Testis (tissue), 5 donors: ENCODE data around the gene AS3MT. TPM values are rescaled to one million over a fixed set of nuclear protein-coding genes. Genes with fewer than 3 reads are reported as not detected.
"Not testable (repeated sequence)": the region's sequence is repeated elsewhere in the genome, so short reads cannot be mapped to it uniquely, and the experiment has no call there.

Experiments
- DNase-seq: peaks from one replicate; pipeline ENCODE4 v3.0.0-alpha.2; 2019
- H3K27ac ChIP-seq, 2 donors: fragments of 200-600 bp; sonication (generic); one replicate each; pipeline ENCODE4 v1.5.1; 2019
- H3K27me3 ChIP-seq: fragments of 200-600 bp; sonication (generic); one replicate; pipeline ENCODE4 v1.5.1; 2019
- H3K36me3 ChIP-seq: fragments of 200-600 bp; sonication (generic); one replicate; pipeline ENCODE4 v1.5.1; 2017; ENCODE audit warnings: low read depth; ENCODE audit errors: missing control alignments
- H3K4me1 ChIP-seq: fragments of 200-600 bp; sonication (generic); one replicate; pipeline ENCODE4 v1.5.1; 2019
- H3K4me3 ChIP-seq, 2 donors: fragments of 200-600 bp; sonication (generic); one replicate each; pipeline ENCODE4 v1.5.1; 2017 to 2019
- H3K9me3 ChIP-seq: fragments of 200-600 bp; sonication (generic); one replicate; pipeline ENCODE4 v1.5.1; 2017
- POLR2A ChIP-seq: fragments of 450-650 bp; IDR thresholded peaks from one replicate; pipeline ENCODE4 v1.6.1; 2017; ENCODE audit warnings: antibody characterized with exemption, mild to moderate bottlenecking, moderate library complexity
- WGBS, 2 donors: methylation state at CpG; one replicate each; pipeline ENCODE4 v1.1.5; 2018; 5-methylcytosine and 5-hydroxymethylcytosine counted together
- intact Hi-C: fragments of 100-400 bp; cut with DNase I; formaldehyde crosslinking; loops from one replicate; pipeline ENCODE4 v1.15.1; 2023; ENCODE audit warnings: low total_unique reads
- long read RNA-seq, 2 donors: transcript quantifications; one replicate each; lab custom pipeline, GENCODE V29; 2026
- polyA plus RNA-seq: library from polyadenylated mRNA; stranded (reverse); fragments of 350-450 nt; fragmentation: Illumina TruSeq; extraction: RNeasy Lipid Tissue Mini Kit (QIAGEN cat#74804); gene quantifications from one replicate; pipeline ENCODE4 v1.2.3, GENCODE V29; 2014; ENCODE audit warnings: low read depth, low replicate concordance; ENCODE audit not compliant: insufficient read depth
- total RNA-seq, 2 donors: library from RNA; depleted of rRNA; stranded (reverse); fragments of >200 nt; gene quantifications; one replicate each; pipeline ENCODE4 v1.2.3, GENCODE V29; 2016
- TF ChIP-seq, protein P1 (sequence below), 3 experiments: fragments of 450-650 bp in 2 of 3; fragments of 200-600 bp in 1 of 3; sonication (generic) in 1 of 3; IDR thresholded peaks; one replicate each; pipeline ENCODE4 v1.5.1; 2016 to 2019; ENCODE audit warnings: antibody characterized with exemption in 3 of 3, mild to moderate bottlenecking in 2 of 3, moderate library complexity in 1 of 3

Gene AS3MT
- 10 to 100 TPM; 18.3 to 19.2 TPM for total RNA-seq
- polyA plus RNA-seq, result 15.0 TPM
- long read RNA-seq, donor 1, transcript AS3MT-201 (11 exons, 2,404 nt), result major isoform, 14 of 39 reads
- long read RNA-seq, donor 1, partial matches to known transcripts, result 25 of 39 reads
- long read RNA-seq, donor 1, other reads (novel, unspliced or antisense), result 0 of 39 reads
- long read RNA-seq, donor 2, transcript AS3MT-201 (11 exons, 2,404 nt), result major isoform, 6 of 16 reads
- long read RNA-seq, donor 2, partial matches to known transcripts, result 10 of 16 reads
- long read RNA-seq, donor 2, other reads (novel, unspliced or antisense), result 0 of 16 reads

GRCh38 chr10:102869258-102870198, at the start of gene AS3MT:
AS3MT (plus strand) TSS chr10:102869470; CDS start chr10:102869593, 123 bp downstream.
- peak within 1 kb of the TSS; percentile 58 to 62 for H3K4me3 ChIP-seq
- H3K27ac ChIP-seq, result peak within 1 kb of the TSS in 1 of 2 donors; percentile 69
- peaks cover 8% of the 10 kb centered on the region for H3K4me1 ChIP-seq
- no peaks in the 10 kb centered on the region for H3K9me3 ChIP-seq
- DNase-seq, result peak; percentile 64
- 3 to 4% methylated on average over 40 to 56 of the region's 63 CpGs for WGBS, 2 donors
- H3K27me3 ChIP-seq, result no peaks in the 10 kb centered on the region
- H3K36me3 ChIP-seq, result no peaks in the 10 kb centered on the region
- TF ChIP-seq, protein P1, sequence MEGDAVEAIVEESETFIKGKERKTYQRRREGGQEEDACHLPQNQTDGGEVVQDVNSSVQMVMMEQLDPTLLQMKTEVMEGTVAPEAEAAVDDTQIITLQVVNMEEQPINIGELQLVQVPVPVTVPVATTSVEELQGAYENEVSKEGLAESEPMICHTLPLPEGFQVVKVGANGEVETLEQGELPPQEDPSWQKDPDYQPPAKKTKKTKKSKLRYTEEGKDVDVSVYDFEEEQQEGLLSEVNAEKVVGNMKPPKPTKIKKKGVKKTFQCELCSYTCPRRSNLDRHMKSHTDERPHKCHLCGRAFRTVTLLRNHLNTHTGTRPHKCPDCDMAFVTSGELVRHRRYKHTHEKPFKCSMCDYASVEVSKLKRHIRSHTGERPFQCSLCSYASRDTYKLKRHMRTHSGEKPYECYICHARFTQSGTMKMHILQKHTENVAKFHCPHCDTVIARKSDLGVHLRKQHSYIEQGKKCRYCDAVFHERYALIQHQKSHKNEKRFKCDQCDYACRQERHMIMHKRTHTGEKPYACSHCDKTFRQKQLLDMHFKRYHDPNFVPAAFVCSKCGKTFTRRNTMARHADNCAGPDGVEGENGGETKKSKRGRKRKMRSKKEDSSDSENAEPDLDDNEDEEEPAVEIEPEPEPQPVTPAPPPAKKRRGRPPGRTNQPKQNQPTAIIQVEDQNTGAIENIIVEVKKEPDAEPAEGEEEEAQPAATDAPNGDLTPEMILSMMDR (IDR thresholded peaks at IDR 0.05), result no peak
- no peak for TF ChIP-seq POLR2A
- intact Hi-C loops, result no loop called here

DNA sequence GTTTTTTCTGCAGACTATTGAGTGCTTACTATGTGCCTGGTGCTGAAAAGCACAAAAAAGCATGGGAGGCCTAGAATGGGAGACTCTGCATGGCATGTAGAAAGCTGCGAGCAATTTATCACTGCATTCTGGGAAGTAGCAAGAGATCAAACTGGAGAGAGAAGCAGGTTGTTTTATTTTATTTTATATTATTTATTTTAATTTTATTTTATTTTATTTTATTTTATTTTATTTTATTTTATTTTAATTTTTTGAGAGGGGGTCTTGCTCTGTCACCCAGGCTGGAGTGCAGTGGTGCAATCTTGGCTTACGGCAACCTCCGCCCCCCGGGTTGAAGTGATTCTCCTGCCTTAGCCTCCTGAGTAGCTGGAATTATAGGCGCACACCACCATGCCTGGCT, 49.3 kb upstream of the AS3MT start:
- intact Hi-C loops, result loop anchor here (10.0 kb wide), 1 partner anchor 95 kb away; no protein-coding TSS in a partner anchor
- not testable (repeated sequence) for H3K9me3 ChIP-seq, H3K4me3 ChIP-seq, H3K27me3 ChIP-seq, H3K36me3 ChIP-seq, DNase-seq
- H3K4me1 ChIP-seq, result peaks cover 18% of the 10 kb centered on the region
- peak overlapping the region in 1 of 2 donors; percentile 29 for H3K27ac ChIP-seq
- 92 to 95% methylated on average over 5 of the region's 5 CpGs for WGBS, 2 donors

DNA sequence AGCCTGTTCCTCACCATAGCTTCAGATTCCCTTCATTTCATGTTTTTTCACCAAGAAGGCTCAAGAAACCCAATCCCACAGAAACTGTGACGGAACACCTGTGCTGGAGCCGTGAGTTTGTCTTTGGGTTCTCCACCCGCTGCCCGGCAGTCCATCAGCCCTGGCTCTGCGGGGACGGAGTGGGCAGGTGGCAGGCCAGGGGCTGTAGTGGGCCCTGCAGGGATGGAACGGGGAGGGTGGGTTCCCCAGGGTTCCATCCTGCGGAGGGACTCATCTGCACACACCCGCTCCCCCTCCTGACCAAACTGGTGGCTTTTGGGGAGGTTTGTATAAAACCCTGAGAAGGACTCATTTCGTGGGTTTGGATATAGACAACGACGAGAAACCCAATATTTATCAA, 47.0 kb upstream of the AS3MT start:
- Histone ChIP-seq H3K36me3 (no peaks in the 10 kb centered on the region), H3K4me3 (no peak overlapping the region), H3K27me3 (no peaks in the 10 kb centered on the region), H3K4me1 (no peaks in the 10 kb centered on the region), H3K27ac (no peak overlapping the region), H3K9me3 (no peaks in the 10 kb centered on the region)
- DNase-seq, result no peak
- intact Hi-C loops, result loop anchor here (10.0 kb wide), 1 partner anchor 97 kb away; no protein-coding TSS in a partner anchor
- WGBS, 2 donors, result 93 to 98% methylated on average over 12 of the region's 12 CpGs
- TF ChIP-seq POLR2A, result no peak
- TF ChIP-seq, protein P1 (IDR thresholded peaks at IDR 0.05), result no peak

DNA sequence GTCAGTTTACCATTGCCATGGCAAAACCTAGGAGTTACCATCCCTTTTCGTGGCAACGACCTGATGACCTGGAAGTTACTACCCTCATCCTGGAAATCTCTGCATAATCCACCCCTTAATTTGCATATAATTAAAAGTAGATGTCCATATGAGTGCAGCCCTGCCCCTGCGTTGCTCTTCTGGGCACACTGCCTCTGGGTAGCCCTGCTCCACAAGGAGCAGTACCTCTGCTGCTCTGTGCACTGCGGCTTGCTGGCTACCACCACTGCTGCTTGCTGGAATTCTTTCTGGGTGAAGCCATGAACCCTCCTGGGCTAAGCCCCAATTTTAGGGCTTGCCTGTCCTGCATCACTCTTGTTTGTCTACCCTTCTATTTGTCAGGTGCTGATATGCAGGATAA, 44.6 kb upstream of the AS3MT start:
- Histone ChIP-seq H3K4me1 (no peaks in the 10 kb centered on the region), H3K36me3 (no peaks in the 10 kb centered on the region), H3K4me3 (no peak overlapping the region), H3K27ac (no peak overlapping the region), H3K9me3 (no peaks in the 10 kb centered on the region), H3K27me3 (no peaks in the 10 kb centered on the region)
- no peak for DNase-seq
- intact Hi-C loops, result loop anchor here (10.0 kb wide), 1 partner anchor 100 kb away; no protein-coding TSS in a partner anchor
- WGBS, 2 donors, result 85 to 93% methylated on average over 4 of the region's 4 CpGs
- TF ChIP-seq, protein P1 (IDR thresholded peaks at IDR 0.05), result no peak
- no peak for TF ChIP-seq POLR2A
